ENCODE measurements around the gene SMR3A.

GRCh38 chr4:70405765-70406164 lies 45.2 kb downstream of the SMR3A start:
- TF ChIP-seq, protein P1, sequence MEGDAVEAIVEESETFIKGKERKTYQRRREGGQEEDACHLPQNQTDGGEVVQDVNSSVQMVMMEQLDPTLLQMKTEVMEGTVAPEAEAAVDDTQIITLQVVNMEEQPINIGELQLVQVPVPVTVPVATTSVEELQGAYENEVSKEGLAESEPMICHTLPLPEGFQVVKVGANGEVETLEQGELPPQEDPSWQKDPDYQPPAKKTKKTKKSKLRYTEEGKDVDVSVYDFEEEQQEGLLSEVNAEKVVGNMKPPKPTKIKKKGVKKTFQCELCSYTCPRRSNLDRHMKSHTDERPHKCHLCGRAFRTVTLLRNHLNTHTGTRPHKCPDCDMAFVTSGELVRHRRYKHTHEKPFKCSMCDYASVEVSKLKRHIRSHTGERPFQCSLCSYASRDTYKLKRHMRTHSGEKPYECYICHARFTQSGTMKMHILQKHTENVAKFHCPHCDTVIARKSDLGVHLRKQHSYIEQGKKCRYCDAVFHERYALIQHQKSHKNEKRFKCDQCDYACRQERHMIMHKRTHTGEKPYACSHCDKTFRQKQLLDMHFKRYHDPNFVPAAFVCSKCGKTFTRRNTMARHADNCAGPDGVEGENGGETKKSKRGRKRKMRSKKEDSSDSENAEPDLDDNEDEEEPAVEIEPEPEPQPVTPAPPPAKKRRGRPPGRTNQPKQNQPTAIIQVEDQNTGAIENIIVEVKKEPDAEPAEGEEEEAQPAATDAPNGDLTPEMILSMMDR (IDR thresholded peaks at IDR 0.05 in 4 of 5, conservative IDR thresholded peaks at IDR 0.05 in 1 of 5), result no peak
- no peak for TF ChIP-seq POLR2A (IDR thresholded peaks at IDR 0.05)
